SU-DHL-6 (cell line): ENCODE results near the gene DBN1.

Experiments used
- H2AFZ ChIP-seq: fragments of 200-600 bp; sonication (generic); 2 replicates; pipeline ENCODE4 v1.6.1; 2014; ENCODE audit warnings: low read depth, mild to moderate bottlenecking, moderate library complexity, mixed read lengths, antibody characterized with exemption, low read length; ENCODE audit not compliant: severe bottlenecking
- H3F3A ChIP-seq: fragments of 200-600 bp; shearing (Covaris generic); 2 replicates; pipeline ENCODE4 v1.6.0; 2016; ENCODE audit warnings: antibody characterized with exemption, mild to moderate bottlenecking; ENCODE audit not compliant: insufficient read depth
- H3K27ac ChIP-seq: fragments of 200-600 bp; sonication (generic); 2 replicates; pipeline ENCODE4 v1.5.1; 2016; ENCODE audit warnings: low read depth, mild to moderate bottlenecking, low read length, moderate library complexity, mixed read lengths
- H3K27me3 ChIP-seq: fragments of 200-600 bp; sonication (generic), shearing (Covaris generic); 2 replicates; pipeline ENCODE4 v1.6.0; 2014; ENCODE audit warnings: mild to moderate bottlenecking, low read length
- H3K36me3 ChIP-seq: fragments of 200-600 bp; sonication (generic); 2 replicates; pipeline ENCODE4 v1.6.1; 2014; ENCODE audit warnings: mild to moderate bottlenecking, low read length, mixed read lengths
- H3K4me2 ChIP-seq: fragments of 300-600, 200-600 bp; shearing (Covaris generic), sonication (generic); 2 replicates; pipeline ENCODE4 v1.6.0; 2014; ENCODE audit warnings: low read length, low read depth, mild to moderate bottlenecking; ENCODE audit not compliant: poor library complexity, severe bottlenecking
- H3K4me3 ChIP-seq: fragments of 200-600 bp; sonication (generic); 2 replicates; pipeline ENCODE4 v1.5.1; 2014; ENCODE audit warnings: antibody characterized with exemption, low read length, mild to moderate bottlenecking, mixed read lengths; ENCODE audit not compliant: insufficient read depth, poor library complexity, severe bottlenecking
- H3K79me2 ChIP-seq: fragments of 200-600 bp; sonication (generic); 2 replicates; pipeline ENCODE4 v1.6.1; 2014; ENCODE audit warnings: mild to moderate bottlenecking, low read length, moderate library complexity; ENCODE audit not compliant: insufficient read depth
- H3K9ac ChIP-seq: fragments of 200-600 bp; sonication (generic); 2 replicates; pipeline ENCODE4 v1.7.0; 2014; ENCODE audit warnings: mild to moderate bottlenecking, low read length
- H3K9me2 ChIP-seq: fragments of 200-600 bp; sonication (generic); replicated peaks from 2 replicates; pipeline ENCODE4 v1.6.1; 2014; ENCODE audit warnings: low read length; ENCODE audit not compliant: insufficient read depth
- H3K9me3 ChIP-seq: fragments of 200-600 bp; sonication (generic); 2 replicates; pipeline ENCODE4 v1.6.1; 2014; ENCODE audit warnings: low read length, mixed read lengths; ENCODE audit not compliant: insufficient read depth
- H4K20me1 ChIP-seq: fragments of 200-600 bp; sonication (generic); 2 replicates; pipeline ENCODE4 v1.6.1; 2014; ENCODE audit warnings: low read depth, mild to moderate bottlenecking, antibody characterized with exemption, low read length, moderate library complexity, mixed read lengths
- EZH2phosphoT487 ChIP-seq: fragments of 200-600 bp; sonication (generic), shearing (Covaris generic); conservative IDR thresholded peaks from 2 replicates; pipeline ENCODE4 v1.6.1; 2018; ENCODE audit warnings: mild to moderate bottlenecking, antibody characterized with exemption, low read length, moderate library complexity, mixed read lengths
- TF ChIP-seq, protein P1 (sequence below): fragments of 200-600 bp; sonication (generic); IDR thresholded peaks from one replicate; pipeline ENCODE4 v1.5.1; 2017; ENCODE audit warnings: antibody characterized with exemption, mild to moderate bottlenecking, low read length, moderate library complexity; ENCODE audit not compliant: insufficient read depth, poor library complexity, severe bottlenecking

The DBN1 gene

DNA sequence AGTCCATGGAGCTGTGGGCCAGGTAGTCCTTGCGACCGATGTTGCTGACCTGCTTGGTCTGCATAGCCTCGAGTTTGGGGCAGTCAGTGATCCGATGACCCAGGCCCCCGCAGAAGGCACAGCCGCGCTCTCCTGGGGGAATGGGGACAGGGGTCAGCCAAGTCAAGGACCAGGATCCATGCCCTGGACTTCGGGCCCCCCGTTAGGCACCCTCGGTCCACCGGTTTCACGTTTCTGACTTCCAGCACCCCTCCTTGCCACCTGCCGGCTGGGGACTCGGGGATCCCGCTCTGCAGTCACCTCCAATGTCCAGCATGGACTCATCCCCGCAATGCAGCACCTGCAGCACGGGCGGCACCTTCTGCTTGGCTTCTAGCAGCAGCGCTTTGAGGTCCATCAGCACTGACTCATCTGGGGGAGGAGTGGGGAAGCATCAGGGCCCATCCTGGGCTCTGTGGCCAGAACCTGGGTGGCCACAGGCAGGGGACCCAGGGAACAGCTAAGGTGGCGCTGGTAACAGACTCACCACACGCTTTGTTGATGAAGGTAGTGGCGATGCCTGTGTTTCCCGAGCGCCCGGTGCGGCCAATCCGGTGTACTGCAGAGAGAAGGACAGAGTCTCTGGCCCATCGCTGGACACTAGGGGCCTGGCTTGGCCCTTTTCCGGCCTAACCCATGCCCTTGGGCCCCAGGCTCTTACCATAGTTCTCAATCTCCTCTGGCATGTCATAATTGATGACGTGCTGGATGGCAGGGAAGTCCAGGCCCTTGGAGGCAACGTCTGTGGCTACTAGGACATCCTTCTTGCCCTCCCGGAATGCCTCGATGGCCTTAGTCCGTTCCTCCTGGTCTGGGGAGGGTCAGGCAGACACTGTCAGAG, 38.6 kb upstream of the DBN1 start:
- no peaks in the 10 kb centered on the region for H3K9me2 ChIP-seq
- H3K27ac ChIP-seq, result peak overlapping the region; percentile 95
- peaks cover 42% of the 10 kb centered on the region for H3K79me2 ChIP-seq
- no peak overlapping the region for H2AFZ ChIP-seq
- no peak overlapping the region for H3K9ac ChIP-seq
- TF ChIP-seq EZH2phosphoT487, result no peak
- TF ChIP-seq, protein P1, sequence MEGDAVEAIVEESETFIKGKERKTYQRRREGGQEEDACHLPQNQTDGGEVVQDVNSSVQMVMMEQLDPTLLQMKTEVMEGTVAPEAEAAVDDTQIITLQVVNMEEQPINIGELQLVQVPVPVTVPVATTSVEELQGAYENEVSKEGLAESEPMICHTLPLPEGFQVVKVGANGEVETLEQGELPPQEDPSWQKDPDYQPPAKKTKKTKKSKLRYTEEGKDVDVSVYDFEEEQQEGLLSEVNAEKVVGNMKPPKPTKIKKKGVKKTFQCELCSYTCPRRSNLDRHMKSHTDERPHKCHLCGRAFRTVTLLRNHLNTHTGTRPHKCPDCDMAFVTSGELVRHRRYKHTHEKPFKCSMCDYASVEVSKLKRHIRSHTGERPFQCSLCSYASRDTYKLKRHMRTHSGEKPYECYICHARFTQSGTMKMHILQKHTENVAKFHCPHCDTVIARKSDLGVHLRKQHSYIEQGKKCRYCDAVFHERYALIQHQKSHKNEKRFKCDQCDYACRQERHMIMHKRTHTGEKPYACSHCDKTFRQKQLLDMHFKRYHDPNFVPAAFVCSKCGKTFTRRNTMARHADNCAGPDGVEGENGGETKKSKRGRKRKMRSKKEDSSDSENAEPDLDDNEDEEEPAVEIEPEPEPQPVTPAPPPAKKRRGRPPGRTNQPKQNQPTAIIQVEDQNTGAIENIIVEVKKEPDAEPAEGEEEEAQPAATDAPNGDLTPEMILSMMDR, result no peak
- no peak overlapping the region for H3K4me2 ChIP-seq
- peaks cover 33% of the 10 kb centered on the region for H3F3A ChIP-seq
- H3K4me3 ChIP-seq, result no peak overlapping the region
- H3K36me3 ChIP-seq, result peaks cover 11% of the 10 kb centered on the region
- no peaks in the 10 kb centered on the region for H3K9me3 ChIP-seq
- no peaks in the 10 kb centered on the region for H4K20me1 ChIP-seq
- H3K27me3 ChIP-seq, result no peaks in the 10 kb centered on the region

DNA sequence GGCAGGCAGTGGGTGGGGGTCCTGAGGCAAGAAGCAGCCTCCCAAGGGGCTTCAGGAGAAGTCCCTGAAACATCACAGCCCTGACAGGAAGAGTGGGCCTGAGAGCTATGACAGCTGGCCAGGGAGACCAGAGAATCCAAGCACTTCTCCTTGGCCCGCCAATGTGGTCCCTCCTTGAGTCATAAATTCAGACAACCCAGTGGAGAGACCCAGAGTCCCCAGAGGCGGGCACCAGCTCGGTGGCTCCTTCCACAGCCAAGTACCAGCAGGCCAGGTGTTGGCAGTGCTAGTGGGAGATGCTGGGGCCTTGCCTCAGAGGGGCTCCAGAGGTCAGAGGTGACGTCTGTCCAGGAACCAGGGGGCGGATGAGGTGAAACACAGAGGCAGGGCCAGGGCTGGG, 37.7 kb upstream of the DBN1 start:
- Histone ChIP-seq H3F3A (peaks cover 35% of the 10 kb centered on the region), H4K20me1 (no peaks in the 10 kb centered on the region), H3K4me2 (peak overlapping the region; percentile 92), H3K4me3 (no peak overlapping the region), H3K27me3 (no peaks in the 10 kb centered on the region), H3K9me3 (no peaks in the 10 kb centered on the region), H3K79me2 (peaks cover 37% of the 10 kb centered on the region), H3K36me3 (peaks cover 11% of the 10 kb centered on the region), H3K9ac (peak overlapping the region; percentile 88), H2AFZ (no peak overlapping the region), H3K9me2 (no peaks in the 10 kb centered on the region), H3K27ac (peak overlapping the region; percentile 95)
- no peak for TF ChIP-seq EZH2phosphoT487
- TF ChIP-seq, protein P1, result no peak

DNA sequence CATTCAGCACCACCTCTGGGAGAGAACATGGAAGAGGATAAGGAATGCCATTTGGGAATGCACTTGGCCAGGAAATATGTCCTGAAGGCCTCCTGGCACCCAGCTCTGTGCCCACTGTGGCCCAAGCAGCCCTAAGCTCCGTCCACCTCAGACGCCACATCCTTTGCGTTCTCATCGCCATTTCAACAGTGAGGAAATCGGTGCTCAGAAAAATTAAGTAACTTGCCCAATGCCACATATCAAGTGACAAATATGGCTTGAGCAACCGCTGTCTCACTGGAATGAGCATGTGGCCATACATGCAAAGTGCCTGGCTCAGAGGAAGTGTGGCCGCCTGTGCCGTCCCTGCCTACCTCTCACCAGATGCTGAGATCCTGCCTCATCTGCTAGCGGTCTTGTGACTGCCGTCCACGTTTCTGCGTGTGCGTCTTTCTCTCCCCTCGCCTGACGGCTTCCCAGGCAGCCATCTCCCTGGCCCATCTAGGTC, 37.2 kb upstream of the DBN1 start:
- Histone ChIP-seq H3K79me2 (peaks cover 31% of the 10 kb centered on the region), H4K20me1 (no peaks in the 10 kb centered on the region), H3K9ac (peak overlapping the region; percentile 88), H3K9me2 (no peaks in the 10 kb centered on the region), H2AFZ (no peak overlapping the region), H3K4me2 (peak overlapping the region; percentile 92), H3F3A (peaks cover 35% of the 10 kb centered on the region), H3K27me3 (no peaks in the 10 kb centered on the region), H3K36me3 (peaks cover 10% of the 10 kb centered on the region), H3K9me3 (no peaks in the 10 kb centered on the region), H3K27ac (peak overlapping the region; percentile 95), H3K4me3 (peak overlapping the region; percentile 66)
- no peak for TF ChIP-seq EZH2phosphoT487
- TF ChIP-seq, protein P1, result no peak
